ENCODE data around the gene VSIG10.

VSIG10 gene

GRCh38 chr12:118063576-118064391, 40.0 kb downstream of the VSIG10 start (continued):
- TF ChIP-seq ZNF70 (CRISPR knock-in tag; IDR thresholded peaks at IDR 0.05) = no peak

DNA sequence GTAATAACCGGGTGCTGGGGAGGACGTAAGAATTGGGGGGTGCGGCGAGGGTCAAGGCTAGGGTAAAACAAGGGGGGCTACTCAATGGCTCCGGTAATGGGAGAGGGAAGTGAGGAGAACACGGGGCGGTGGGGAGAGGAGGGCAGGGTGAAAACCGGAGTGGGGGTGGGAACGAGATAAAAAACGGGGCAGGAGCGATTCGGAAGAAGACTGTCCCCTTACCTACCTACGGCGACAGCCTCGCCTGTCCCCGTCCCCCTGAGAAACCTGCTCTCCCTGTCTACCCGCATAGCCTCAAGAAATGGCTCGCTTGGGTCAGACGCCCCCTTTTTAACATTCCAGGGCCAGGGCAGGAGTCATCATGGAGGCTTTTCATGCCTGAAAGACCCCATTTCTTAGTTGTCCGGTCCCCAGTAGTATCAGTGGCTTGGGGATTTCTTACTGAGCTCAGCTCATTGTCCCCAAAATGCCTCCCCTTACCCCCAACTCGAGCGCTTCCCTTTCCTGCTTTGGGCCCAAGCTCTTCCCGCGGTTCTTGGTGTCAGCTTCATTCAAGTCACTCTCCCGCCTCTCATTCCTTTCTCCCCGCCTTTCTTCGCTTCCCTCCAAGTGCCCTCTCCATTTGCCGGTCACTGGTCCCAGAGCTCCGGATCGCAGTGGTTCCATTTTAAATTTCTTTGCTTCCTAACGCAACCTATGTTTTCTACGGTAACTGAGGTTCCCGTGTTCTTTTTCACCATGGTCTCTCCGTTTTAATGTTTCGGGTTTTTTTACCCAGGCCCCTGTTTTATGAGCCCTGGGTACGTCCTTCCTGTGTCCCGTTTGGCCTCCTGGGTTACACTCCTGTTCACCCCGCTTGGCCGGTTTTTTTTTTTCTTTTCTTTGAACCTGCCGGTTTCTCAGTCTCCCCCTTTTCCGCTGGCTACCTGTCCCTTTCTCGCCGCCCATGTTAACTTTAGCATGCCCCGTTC, 41.7 kb downstream of the VSIG10 start:
- TF ChIP-seq, protein P1, sequence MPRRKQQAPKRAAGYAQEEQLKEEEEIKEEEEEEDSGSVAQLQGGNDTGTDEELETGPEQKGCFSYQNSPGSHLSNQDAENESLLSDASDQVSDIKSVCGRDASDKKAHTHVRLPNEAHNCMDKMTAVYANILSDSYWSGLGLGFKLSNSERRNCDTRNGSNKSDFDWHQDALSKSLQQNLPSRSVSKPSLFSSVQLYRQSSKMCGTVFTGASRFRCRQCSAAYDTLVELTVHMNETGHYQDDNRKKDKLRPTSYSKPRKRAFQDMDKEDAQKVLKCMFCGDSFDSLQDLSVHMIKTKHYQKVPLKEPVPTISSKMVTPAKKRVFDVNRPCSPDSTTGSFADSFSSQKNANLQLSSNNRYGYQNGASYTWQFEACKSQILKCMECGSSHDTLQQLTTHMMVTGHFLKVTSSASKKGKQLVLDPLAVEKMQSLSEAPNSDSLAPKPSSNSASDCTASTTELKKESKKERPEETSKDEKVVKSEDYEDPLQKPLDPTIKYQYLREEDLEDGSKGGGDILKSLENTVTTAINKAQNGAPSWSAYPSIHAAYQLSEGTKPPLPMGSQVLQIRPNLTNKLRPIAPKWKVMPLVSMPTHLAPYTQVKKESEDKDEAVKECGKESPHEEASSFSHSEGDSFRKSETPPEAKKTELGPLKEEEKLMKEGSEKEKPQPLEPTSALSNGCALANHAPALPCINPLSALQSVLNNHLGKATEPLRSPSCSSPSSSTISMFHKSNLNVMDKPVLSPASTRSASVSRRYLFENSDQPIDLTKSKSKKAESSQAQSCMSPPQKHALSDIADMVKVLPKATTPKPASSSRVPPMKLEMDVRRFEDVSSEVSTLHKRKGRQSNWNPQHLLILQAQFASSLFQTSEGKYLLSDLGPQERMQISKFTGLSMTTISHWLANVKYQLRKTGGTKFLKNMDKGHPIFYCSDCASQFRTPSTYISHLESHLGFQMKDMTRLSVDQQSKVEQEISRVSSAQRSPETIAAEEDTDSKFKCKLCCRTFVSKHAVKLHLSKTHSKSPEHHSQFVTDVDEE (CRISPR knock-in tag; IDR thresholded peaks at IDR 0.05) = no peak
- no peak for TF ChIP-seq ISL1 (CRISPR knock-in tag; IDR thresholded peaks at IDR 0.05)
- TF ChIP-seq, protein P2, sequence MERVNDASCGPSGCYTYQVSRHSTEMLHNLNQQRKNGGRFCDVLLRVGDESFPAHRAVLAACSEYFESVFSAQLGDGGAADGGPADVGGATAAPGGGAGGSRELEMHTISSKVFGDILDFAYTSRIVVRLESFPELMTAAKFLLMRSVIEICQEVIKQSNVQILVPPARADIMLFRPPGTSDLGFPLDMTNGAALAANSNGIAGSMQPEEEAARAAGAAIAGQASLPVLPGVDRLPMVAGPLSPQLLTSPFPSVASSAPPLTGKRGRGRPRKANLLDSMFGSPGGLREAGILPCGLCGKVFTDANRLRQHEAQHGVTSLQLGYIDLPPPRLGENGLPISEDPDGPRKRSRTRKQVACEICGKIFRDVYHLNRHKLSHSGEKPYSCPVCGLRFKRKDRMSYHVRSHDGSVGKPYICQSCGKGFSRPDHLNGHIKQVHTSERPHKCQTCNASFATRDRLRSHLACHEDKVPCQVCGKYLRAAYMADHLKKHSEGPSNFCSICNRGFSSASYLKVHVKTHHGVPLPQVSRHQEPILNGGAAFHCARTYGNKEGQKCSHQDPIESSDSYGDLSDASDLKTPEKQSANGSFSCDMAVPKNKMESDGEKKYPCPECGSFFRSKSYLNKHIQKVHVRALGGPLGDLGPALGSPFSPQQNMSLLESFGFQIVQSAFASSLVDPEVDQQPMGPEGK (CRISPR knock-in tag; IDR thresholded peaks at IDR 0.05; ENCODE audit: borderline replicate concordance) = no peak
- TF ChIP-seq PPARA (CRISPR knock-in tag; IDR thresholded peaks at IDR 0.05; ENCODE audit: borderline replicate concordance) = no peak
- no peak for TF ChIP-seq ZFP3 (CRISPR knock-in tag; IDR thresholded peaks at IDR 0.05)
- no peak for TF ChIP-seq ZC3H10 (CRISPR knock-in tag; IDR thresholded peaks at IDR 0.05)
- no peak for TF ChIP-seq TCF4 (CRISPR knock-in tag; IDR thresholded peaks at IDR 0.05; ENCODE audit: borderline replicate concordance)
- peak; percentile 78 for ATAC-seq

DNA sequence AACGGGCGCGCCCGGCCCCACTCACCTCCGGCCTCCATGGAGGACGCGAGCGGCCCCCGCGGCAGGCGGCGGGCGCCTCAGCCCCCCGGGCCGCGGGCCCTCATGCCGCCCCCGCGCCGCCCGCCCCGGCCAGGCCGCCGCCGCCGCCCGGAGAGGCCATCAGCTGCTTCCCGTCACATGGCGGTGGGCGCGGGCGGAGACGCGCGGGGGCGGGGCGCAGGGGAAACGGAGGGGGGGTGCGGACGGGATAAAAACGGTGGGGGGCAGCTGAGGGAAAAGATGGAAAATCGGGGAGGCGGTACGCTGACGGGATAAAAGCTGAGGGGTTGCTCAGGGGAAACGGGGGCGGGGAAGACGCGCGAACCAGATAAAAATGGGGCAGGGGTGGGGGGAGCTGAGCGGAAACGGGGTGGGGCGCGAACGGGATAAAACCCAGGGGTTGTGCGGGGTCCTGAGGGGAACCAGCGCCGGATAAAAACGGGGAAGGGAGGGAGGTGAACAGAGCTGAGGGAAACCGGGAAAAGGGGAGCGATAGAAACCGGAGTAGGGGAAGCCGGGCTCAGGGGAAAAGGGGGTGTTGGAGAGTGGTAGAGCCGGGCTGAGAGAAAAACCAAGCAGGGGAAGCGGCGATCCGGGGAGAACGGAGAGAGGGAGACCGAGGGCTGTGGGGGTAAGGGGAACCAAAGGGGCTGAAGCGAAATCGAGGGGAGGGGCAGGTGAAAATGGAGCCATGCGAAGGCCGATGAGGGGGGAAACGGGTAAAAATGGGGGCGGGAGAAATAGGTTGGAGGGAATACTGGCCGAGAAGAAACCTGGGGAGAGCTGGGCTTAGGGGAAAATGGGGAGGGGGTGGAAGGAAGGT, 42.6 kb downstream of the VSIG10 start, which contains the start of gene WSB2:
WSB2 (minus strand) TSS at position 169 of the 862 bp plus-strand sequence; CDS start at position 38, 131 bp downstream.
- ATAC-seq = peak; percentile 55
- TF ChIP-seq ARNTL (CRISPR knock-in tag; IDR thresholded peaks at IDR 0.05; ENCODE audit: borderline replicate concordance, low read depth) (no peak), TCF4 (CRISPR knock-in tag; IDR thresholded peaks at IDR 0.05; ENCODE audit: borderline replicate concordance) (no peak), SNAI2 (CRISPR knock-in tag; IDR thresholded peaks at IDR 0.05) (no peak), BACH2 (CRISPR knock-in tag; IDR thresholded peaks at IDR 0.05; ENCODE audit: borderline replicate concordance) (no peak), ISL1 (CRISPR knock-in tag; IDR thresholded peaks at IDR 0.05) (no peak), CREB5 (CRISPR knock-in tag; IDR thresholded peaks at IDR 0.05; ENCODE audit: low read depth) (no peak), ZNF565 (CRISPR knock-in tag; conservative IDR thresholded peaks at IDR 0.05; ENCODE audit: low read depth) (no peak), ZNF70 (CRISPR knock-in tag; IDR thresholded peaks at IDR 0.05) (no peak), CSDC2 (CRISPR knock-in tag; IDR thresholded peaks at IDR 0.05) (no peak), OSR1 (CRISPR knock-in tag; IDR thresholded peaks at IDR 0.05) (no peak), RARB (CRISPR knock-in tag; IDR thresholded peaks at IDR 0.05) (no peak), ZC3H10 (CRISPR knock-in tag; IDR thresholded peaks at IDR 0.05) (no peak), ZNF8 (CRISPR knock-in tag; IDR thresholded peaks at IDR 0.05) (no peak), GLIS3 (CRISPR knock-in tag; IDR thresholded peaks at IDR 0.05) (no peak), ZFP3 (CRISPR knock-in tag; IDR thresholded peaks at IDR 0.05) (no peak), TOX (CRISPR knock-in tag; IDR thresholded peaks at IDR 0.05; ENCODE audit: borderline replicate concordance) (no peak), ZFP30 (CRISPR knock-in tag; IDR thresholded peaks at IDR 0.05) (no peak)
- TF ChIP-seq, protein P1 (CRISPR knock-in tag; IDR thresholded peaks at IDR 0.05) = no peak
- TF ChIP-seq, protein P3, sequence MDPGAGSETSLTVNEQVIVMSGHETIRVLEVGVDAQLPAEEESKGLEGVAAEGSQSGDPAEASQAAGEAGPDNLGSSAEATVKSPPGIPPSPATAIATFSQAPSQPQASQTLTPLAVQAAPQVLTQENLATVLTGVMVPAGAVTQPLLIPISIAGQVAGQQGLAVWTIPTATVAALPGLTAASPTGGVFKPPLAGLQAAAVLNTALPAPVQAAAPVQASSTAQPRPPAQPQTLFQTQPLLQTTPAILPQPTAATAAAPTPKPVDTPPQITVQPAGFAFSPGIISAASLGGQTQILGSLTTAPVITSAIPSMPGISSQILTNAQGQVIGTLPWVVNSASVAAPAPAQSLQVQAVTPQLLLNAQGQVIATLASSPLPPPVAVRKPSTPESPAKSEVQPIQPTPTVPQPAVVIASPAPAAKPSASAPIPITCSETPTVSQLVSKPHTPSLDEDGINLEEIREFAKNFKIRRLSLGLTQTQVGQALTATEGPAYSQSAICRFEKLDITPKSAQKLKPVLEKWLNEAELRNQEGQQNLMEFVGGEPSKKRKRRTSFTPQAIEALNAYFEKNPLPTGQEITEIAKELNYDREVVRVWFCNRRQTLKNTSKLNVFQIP (CRISPR knock-in tag; IDR thresholded peaks at IDR 0.05; ENCODE audit: borderline replicate concordance, low read depth) = no peak
- TF ChIP-seq, protein P2 (CRISPR knock-in tag; IDR thresholded peaks at IDR 0.05; ENCODE audit: borderline replicate concordance) = no peak
